Kidney epithelial cell (primary cell): ENCODE measurements around the gene HHAT. TPM values are rescaled to one million over a fixed set of nuclear protein-coding genes. Genes with fewer than 3 reads are reported as not detected.

Source experiments
- DNase-seq: peaks from one replicate; pipeline ENCODE4 v3.0.0-alpha.2; 2010; ENCODE audit warnings: low read depth
- H3K27me3 ChIP-seq: 2 replicates; pipeline ENCODE4 v1.6.0; 2011; ENCODE audit warnings: low read length; ENCODE audit not compliant: control insufficient read depth, insufficient read depth
- H3K36me3 ChIP-seq: 2 replicates; pipeline ENCODE4 v1.5.1; 2011; ENCODE audit warnings: low read length; ENCODE audit not compliant: control insufficient read depth, insufficient read depth
- H3K4me3 ChIP-seq: 2 replicates; pipeline ENCODE4 v1.5.1; 2011; ENCODE audit warnings: low read depth, mild to moderate bottlenecking, control low read depth, low read length
- total RNA-seq: library from RNA; depleted of rRNA; stranded (reverse); fragments of >200 nt; gene quantifications from 2 replicates; pipeline ENCODE4 v1.2.3, GENCODE V29; 2015
- TF ChIP-seq, protein P1 (sequence below): IDR thresholded peaks from 2 replicates; pipeline ENCODE4 v1.5.1; 2011; ENCODE audit warnings: mild to moderate bottlenecking, moderate library complexity, low read length, control low read depth, inconsistent platforms; ENCODE audit not compliant: insufficient read depth, poor library complexity, severe bottlenecking

HHAT gene
- total RNA-seq, 1 donor from 2014 or later: 15.0 TPM

DNA sequence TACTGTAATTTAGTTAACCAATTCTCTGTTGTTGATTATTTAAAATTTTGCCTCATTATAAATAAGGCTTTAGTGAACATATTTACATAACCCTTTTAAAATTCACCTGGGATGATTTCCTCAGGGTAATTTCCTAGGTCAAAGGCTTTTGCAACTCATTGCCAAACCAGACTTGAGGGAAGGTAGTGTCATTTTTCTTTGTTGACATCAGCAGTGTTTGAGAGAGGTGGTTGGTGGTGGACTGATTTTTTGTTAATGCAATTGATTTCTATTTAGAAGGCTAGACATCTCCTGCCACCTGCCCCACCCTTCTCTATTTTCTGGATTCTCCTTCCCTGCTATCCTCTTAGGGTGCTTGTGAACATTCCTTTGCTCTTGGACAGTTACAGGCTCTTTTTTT, 116.8 kb downstream of the HHAT start:
- Histone ChIP-seq H3K27me3 (no peaks in the 10 kb centered on the region), H3K4me3 (no peak overlapping the region), H3K36me3 (peaks cover 1% of the 10 kb centered on the region)
- TF ChIP-seq, protein P1, sequence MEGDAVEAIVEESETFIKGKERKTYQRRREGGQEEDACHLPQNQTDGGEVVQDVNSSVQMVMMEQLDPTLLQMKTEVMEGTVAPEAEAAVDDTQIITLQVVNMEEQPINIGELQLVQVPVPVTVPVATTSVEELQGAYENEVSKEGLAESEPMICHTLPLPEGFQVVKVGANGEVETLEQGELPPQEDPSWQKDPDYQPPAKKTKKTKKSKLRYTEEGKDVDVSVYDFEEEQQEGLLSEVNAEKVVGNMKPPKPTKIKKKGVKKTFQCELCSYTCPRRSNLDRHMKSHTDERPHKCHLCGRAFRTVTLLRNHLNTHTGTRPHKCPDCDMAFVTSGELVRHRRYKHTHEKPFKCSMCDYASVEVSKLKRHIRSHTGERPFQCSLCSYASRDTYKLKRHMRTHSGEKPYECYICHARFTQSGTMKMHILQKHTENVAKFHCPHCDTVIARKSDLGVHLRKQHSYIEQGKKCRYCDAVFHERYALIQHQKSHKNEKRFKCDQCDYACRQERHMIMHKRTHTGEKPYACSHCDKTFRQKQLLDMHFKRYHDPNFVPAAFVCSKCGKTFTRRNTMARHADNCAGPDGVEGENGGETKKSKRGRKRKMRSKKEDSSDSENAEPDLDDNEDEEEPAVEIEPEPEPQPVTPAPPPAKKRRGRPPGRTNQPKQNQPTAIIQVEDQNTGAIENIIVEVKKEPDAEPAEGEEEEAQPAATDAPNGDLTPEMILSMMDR: no peak
- no peak for DNase-seq

DNA sequence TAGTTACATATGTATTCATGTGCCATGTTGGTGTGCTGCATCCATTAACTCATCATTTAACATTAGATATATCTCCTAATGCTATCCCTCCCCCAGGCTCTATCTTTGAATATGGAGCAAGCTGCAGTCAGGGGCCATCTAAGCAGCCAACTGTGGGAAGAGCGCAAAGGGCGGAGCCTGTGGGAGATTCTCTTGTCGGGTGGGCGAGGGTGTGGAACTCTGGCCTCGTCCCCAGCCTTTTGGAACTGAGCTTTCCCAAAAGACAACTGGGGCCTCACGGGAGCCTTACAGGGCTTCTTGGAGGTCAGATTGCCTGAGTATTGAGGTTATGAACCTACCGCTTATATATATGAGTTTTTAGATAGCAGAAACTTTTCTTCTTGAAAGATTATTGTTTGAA, 117.2 kb downstream of the HHAT start:
- TF ChIP-seq, protein P1: no peak
- H3K36me3 ChIP-seq: peaks cover 1% of the 10 kb centered on the region
- no peak for DNase-seq
- no peak overlapping the region for H3K4me3 ChIP-seq
- no peaks in the 10 kb centered on the region for H3K27me3 ChIP-seq

DNA sequence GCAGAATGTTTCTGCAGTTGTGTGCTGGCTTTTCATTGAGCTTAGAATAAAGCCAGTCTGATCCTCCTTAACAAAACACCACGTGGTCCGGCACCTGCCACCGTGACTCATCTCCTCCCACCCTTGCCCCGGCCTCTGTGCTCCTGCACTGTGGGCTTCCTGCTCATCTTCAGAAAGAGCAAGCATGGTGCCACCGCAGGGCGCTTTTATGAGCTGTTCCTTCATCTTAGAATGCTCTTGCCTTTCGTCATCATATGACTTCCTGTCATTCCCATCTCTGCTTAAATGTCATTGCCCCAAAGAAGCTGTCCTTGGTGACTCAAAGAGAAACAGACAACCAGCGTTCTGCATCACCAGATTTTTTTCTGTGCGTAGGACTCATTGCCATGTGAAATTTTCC, 117.8 kb downstream of the HHAT start:
- Histone ChIP-seq H3K27me3 (no peaks in the 10 kb centered on the region), H3K36me3 (peaks cover 1% of the 10 kb centered on the region), H3K4me3 (no peak overlapping the region)
- DNase-seq: no peak
- TF ChIP-seq, protein P1: no peak

DNA sequence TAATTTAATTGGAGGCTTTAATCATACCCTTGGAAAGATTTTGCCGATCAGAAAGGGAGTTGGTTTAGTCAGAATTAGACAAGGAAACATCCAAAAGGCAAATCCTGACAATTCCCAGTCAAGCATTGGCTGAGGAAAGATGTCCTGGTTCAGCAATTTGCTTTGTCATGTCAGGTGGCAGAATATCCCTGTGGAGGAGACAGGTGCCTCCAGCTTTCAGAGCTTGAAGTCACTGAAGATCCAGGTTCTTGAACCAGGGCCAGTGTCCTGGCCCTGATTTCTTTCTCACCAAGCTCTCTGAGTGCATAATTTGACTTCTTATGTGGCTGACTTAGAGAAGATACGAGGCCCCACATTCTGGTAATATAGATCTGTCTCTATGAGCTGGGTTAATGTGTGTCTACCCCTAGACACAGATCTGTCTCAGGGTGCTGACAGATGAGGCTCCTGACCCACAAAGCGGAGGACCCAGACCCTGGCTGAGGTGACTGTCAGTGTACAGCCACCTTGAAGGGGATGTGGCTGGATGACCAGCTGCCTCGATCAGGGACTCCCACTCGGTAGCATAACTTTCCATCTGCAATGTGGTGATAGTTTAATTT, 118.9 kb downstream of the HHAT start:
- DNase-seq: no peak
- TF ChIP-seq, protein P1: no peak
- Histone ChIP-seq H3K4me3 (no peak overlapping the region), H3K36me3 (peaks cover 1% of the 10 kb centered on the region), H3K27me3 (no peaks in the 10 kb centered on the region)

DNA sequence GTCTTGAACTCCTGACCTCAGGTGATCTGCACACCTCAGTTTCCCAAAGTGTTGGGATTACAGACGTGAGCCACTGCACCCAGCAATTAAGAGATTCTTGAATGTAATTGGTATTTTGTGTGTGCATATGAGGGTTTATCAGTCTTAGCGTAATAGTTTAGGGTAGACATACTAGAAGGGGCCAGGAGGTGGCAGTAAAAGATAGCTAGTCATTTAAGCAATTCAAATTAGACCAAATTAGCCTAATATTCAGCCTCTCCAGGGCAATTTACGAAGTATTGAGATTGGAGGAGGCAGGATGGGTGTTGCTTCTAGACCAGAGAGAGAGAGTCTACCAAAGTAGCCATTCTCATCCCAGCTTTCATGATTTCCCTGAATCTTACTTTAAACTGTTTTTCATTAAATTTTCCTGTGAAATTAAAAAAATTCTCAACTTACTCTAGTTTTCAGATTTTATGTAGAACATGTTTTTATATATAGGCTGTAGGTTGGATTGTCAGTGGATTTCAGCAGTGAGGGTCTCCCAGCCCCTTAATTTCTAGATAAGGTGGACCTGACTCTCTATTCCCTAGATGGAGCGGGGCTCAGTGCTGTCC, 119.7 kb downstream of the HHAT start:
- Histone ChIP-seq H3K27me3 (no peaks in the 10 kb centered on the region), H3K4me3 (no peak overlapping the region), H3K36me3 (peaks cover 1% of the 10 kb centered on the region)
- TF ChIP-seq, protein P1: peak; percentile 55
- no peak for DNase-seq

DNA sequence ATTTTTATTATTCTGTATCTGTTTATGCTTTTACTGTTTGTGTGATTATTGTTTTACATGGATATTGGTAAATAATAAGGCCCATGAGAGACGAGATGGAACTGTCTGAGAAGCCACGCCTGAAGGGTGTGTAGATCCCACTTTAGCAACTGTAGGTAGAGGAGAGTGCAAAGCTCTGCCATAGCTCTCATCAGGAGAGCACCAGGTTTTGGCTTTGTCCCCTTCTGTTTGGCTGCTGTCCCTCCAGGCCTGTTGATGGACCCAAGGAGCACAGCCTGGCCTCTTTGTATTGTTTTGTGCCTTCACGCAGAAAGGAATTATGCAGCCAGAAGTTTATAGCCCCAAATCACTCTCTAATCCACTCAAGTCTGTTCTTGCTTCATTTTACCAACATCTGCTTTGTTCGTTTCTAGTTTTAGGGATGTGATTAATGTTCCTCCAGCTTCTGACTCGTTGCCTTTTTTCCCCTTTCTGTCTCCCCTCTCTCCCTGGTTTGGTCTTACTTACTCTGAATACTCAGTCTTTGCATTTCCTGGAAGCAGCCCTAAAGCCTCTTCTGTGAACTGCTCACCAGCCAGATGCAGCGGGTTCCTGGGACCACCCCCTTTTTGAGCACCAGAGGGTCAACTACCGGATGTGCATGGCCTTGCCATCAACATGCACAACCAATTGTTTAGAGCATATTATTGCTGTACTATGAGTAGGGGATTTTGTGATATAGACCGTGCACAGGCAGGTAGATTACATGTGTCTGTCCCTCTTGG, 127.3 kb downstream of the HHAT start:
- Histone ChIP-seq H3K4me3 (no peak overlapping the region), H3K36me3 (no peaks in the 10 kb centered on the region), H3K27me3 (no peaks in the 10 kb centered on the region)
- DNase-seq: no peak
- TF ChIP-seq, protein P1: no peak
